Activated CD4-positive, alpha-beta T cell treated with anti-CD3 and anti-CD28 coated beads for 36 hours (primary cell): ENCODE data around the gene MAPK10. TPM values are rescaled to one million over a fixed set of nuclear protein-coding genes. Genes with fewer than 3 reads are reported as not detected.
"Not testable (repeated sequence)": the region's sequence is repeated elsewhere in the genome, so short reads cannot be mapped to it uniquely, and the experiment has no call there.

Source experiments
- ATAC-seq: fragments of 200-7000 bp; cut with Tn5 transposase; one replicate; pipeline ENCODE4 v1.10.0; 2021; ENCODE audit warnings: mild to moderate bottlenecking, moderate library complexity
- CTCF ChIA-PET: fragments of 350-600 bp; sonication (Branson Sonifier 250); formaldehyde crosslinking; loops from one replicate; lab custom pipeline; 2021; ENCODE audit warnings: antibody characterized with exemption; lab: Charles Lee
- POLR2A ChIA-PET: fragments of 350-600 bp; sonication (Branson Sonifier 250); formaldehyde crosslinking; loops from one replicate; lab custom pipeline; 2021; ENCODE audit warnings: antibody characterized with exemption, inconsistent platforms; lab: Charles Lee
- DNase-seq: peaks from one replicate; pipeline ENCODE4 v3.0.0-alpha.2; 2020
- H3K27ac Mint-ChIP-seq: one replicate; pipeline ENCODE4 v1.8.0; 2021; ENCODE audit warnings: mixed read lengths
- H3K27me3 Mint-ChIP-seq: one replicate; pipeline ENCODE4 v1.8.0; 2021; ENCODE audit warnings: mixed read lengths
- H3K36me3 Mint-ChIP-seq: one replicate; pipeline ENCODE4 v1.8.0; 2021; ENCODE audit warnings: low read depth, mixed read lengths
- H3K4me1 Mint-ChIP-seq: one replicate; pipeline ENCODE4 v1.8.0; 2021; ENCODE audit warnings: mixed read lengths
- H3K4me3 Mint-ChIP-seq: one replicate; pipeline ENCODE4 v1.8.0; 2021; ENCODE audit warnings: mild to moderate bottlenecking, moderate library complexity, mixed read lengths
- H3K9me3 Mint-ChIP-seq: one replicate; pipeline ENCODE4 v1.8.0; 2021; ENCODE audit warnings: low read depth, mixed read lengths
- intact Hi-C, 2 experiments: fragments of 100-400 bp; cut with DNase I in 1 of 2; cut with micrococcal nuclease in 1 of 2; formaldehyde crosslinking; loops; one replicate each; pipeline versions ENCODE4 v1.14.2 to v1.15.1; 2022 to 2024; cut with DNase I, micrococcal nuclease
- total RNA-seq, 2 experiments: library from RNA; stranded (reverse); gene quantifications; one replicate each; pipeline ENCODE4 v1.2.3, GENCODE V29; 2021

The MAPK10 gene
- total RNA-seq, 2 experiments from 2014 or later, result 0.19 TPM; not detected in 1

DNA sequence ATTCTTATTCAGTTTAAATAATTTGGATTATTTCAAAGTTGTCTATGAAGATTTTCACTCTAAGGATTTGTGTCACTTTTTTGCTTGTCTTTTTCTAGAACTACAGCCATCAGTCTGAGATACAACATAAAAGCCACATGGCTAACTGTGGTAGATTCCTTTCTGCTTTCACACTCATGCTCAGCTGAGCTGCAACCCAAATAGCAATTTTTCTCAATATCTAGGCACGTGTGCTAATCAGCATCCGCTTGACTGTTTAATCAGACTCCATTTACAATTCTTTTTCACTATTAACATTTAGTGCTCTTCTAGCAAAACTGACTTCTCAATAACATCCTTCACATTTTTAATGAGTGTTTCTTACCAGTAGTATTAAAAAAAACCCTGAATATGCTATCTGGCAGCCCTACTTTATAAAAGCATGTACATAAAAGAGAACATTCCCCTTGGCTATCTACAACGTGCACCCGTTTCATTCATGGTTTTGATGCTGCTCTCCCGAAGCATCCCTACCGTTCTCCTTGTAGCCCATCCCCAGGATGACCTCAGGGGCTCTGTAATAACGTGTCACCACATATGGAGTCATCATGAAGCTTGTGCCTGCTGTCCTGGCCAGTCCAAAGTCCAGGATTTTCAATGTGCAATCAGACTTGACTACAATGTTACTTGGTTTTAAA lies 259.2 kb downstream of the MAPK10 start:
- intact Hi-C loops, result no loop called here
- Mint-ChIP-seq H3K4me3 (no peak overlapping the region), H3K36me3 (no peaks in the 10 kb centered on the region), H3K9me3 (no peaks in the 10 kb centered on the region), H3K27ac (no peak overlapping the region), H3K4me1 (no peaks in the 10 kb centered on the region), H3K27me3 (no peaks in the 10 kb centered on the region)
- ChIA-PET CTCF (no interaction called here), POLR2A (no interaction called here)
- ATAC-seq (no peak), DNase-seq (no peak)

DNA sequence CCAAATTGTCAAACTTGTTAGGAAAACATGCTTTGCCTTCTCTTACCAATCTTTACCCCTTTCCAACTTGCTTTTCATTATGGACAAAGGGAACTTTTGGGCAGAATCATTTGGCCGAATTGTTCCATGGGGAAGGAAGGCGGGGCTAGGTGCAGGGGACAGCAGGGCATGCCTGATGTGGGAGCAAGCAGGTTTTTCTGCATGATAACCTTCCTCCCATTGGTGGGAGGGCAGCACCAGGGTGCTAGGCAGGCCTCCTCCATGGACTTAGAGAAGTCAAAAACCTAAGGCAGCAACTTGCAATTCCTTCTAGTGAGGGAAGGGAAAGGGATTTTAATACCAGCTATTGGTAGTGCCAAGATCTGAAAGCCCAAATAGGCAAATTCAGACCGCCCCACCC lies 260.5 kb downstream of the MAPK10 start:
- ATAC-seq (no peak), DNase-seq (no peak)
- no peaks in the 10 kb centered on the region for H3K36me3 Mint-ChIP-seq
- H3K27me3 Mint-ChIP-seq, result no peaks in the 10 kb centered on the region
- intact Hi-C loops, result no loop called here
- ChIA-PET CTCF (no interaction called here), POLR2A (no interaction called here)
- H3K9me3 Mint-ChIP-seq, result no peaks in the 10 kb centered on the region
- no peak overlapping the region for H3K27ac Mint-ChIP-seq
- no peaks in the 10 kb centered on the region for H3K4me1 Mint-ChIP-seq
- no peak overlapping the region for H3K4me3 Mint-ChIP-seq

GRCh38 chr4:86098691-86099090 lies 261.2 kb downstream of the MAPK10 start:
- Mint-ChIP-seq H3K4me1 (no peaks in the 10 kb centered on the region), H3K9me3 (no peaks in the 10 kb centered on the region), H3K27ac (no peak overlapping the region), H3K36me3 (no peaks in the 10 kb centered on the region), H3K4me3 (no peak overlapping the region), H3K27me3 (no peaks in the 10 kb centered on the region)
- no peak for ATAC-seq
- DNase-seq, result no peak
- CTCF ChIA-PET, result no interaction called here
- intact Hi-C loops, result no loop called here
- POLR2A ChIA-PET, result no interaction called here

- no peak for ATAC-seq
- POLR2A ChIA-PET, result no interaction called here
- H3K9me3 Mint-ChIP-seq, result no peaks in the 10 kb centered on the region
These were observed 263.5 kb downstream of the MAPK10 start for GRCh38 chr4:86096373-86096772.

GRCh38 chr4:86092684-86093083 lies 267.2 kb downstream of the MAPK10 start:
- no peak for ATAC-seq
- no peaks in the 10 kb centered on the region for H3K36me3 Mint-ChIP-seq

More at GRCh38 chr4:86096373-86096772, 263.5 kb downstream of the MAPK10 start:
- Mint-ChIP-seq H3K4me3 (no peak overlapping the region), H3K4me1 (no peaks in the 10 kb centered on the region), H3K27ac (no peak overlapping the region), H3K27me3 (no peaks in the 10 kb centered on the region), H3K36me3 (no peaks in the 10 kb centered on the region)
- intact Hi-C loops, result no loop called here
- DNase-seq, result no peak
- CTCF ChIA-PET, result no interaction called here

DNA sequence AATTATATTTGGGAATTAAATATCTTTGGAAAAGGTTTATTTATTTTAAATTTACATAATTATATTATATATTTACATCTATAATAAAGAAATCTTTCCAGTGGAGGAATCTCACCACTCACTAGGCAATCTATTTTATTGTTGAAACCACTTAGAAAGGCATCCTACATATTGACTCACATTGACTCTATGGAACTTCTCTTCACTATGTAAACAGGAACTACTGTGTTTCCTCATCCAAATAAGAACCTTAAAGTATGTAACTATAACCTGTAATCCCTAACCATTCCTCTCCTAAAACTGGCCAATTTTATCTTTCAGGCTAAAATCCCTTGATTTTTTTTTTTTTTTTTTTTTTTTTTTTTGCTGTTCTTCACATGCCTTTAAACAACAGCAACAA lies 268.7 kb downstream of the MAPK10 start:
- POLR2A ChIA-PET, result no interaction called here
- ATAC-seq, result no peak
- CTCF ChIA-PET, result no interaction called here
- no peaks in the 10 kb centered on the region for H3K9me3 Mint-ChIP-seq
- H3K27ac Mint-ChIP-seq, result no peak overlapping the region
- intact Hi-C loops, result no loop called here
- H3K27me3 Mint-ChIP-seq, result no peaks in the 10 kb centered on the region
- H3K4me1 Mint-ChIP-seq, result no peaks in the 10 kb centered on the region
- H3K4me3 Mint-ChIP-seq, result no peak overlapping the region
- no peaks in the 10 kb centered on the region for H3K36me3 Mint-ChIP-seq
- no peak for DNase-seq

More at GRCh38 chr4:86092684-86093083, 267.2 kb downstream of the MAPK10 start:
- H3K4me1 Mint-ChIP-seq, result no peaks in the 10 kb centered on the region
- no peak overlapping the region for H3K4me3 Mint-ChIP-seq
- DNase-seq, result no peak
- no peaks in the 10 kb centered on the region for H3K9me3 Mint-ChIP-seq
- H3K27ac Mint-ChIP-seq, result no peak overlapping the region
- CTCF ChIA-PET, result no interaction called here
- intact Hi-C loops, result no loop called here
- POLR2A ChIA-PET, result no interaction called here
- H3K27me3 Mint-ChIP-seq, result no peaks in the 10 kb centered on the region

DNA sequence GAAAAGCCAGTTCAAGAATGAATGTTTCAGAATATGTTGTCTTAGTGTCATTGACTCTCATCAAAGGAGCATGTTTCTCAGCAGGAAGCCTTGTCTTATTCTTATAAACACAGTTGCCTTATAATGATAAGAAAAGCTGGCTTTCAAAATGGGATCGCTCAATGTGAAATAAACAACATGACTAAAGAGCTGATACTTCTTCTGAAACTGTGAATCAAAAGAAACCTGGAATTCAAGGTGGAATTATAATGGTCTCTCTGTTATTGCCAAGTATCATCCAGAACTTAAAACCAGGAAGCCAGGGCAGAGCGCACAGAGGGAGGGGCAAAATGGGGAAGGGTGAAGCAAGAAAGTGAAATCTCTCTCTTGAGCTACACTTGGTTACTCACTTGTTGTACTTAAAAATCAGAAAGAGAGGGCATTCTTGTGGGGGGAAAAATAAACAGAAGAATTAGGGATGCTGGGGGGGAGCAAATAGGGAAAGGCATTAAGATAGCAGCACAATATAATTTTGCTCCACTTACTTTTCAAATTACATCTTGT lies 270.0 kb downstream of the MAPK10 start:
- Mint-ChIP-seq H3K36me3 (no peaks in the 10 kb centered on the region), H3K27ac (no peak overlapping the region), H3K4me3 (no peak overlapping the region), H3K4me1 (no peaks in the 10 kb centered on the region), H3K9me3 (no peaks in the 10 kb centered on the region), H3K27me3 (no peaks in the 10 kb centered on the region)
- DNase-seq, result no peak
- CTCF ChIA-PET, result no interaction called here
- intact Hi-C loops, result no loop called here
- ATAC-seq, result no peak
- POLR2A ChIA-PET, result no interaction called here

- intact Hi-C loops, result no loop called here
- H3K27me3 Mint-ChIP-seq, result no peaks in the 10 kb centered on the region
- H3K36me3 Mint-ChIP-seq, result no peaks in the 10 kb centered on the region
- no peak for ATAC-seq
- DNase-seq, result no peak
- H3K9me3 Mint-ChIP-seq, result no peaks in the 10 kb centered on the region
- no peak overlapping the region for H3K27ac Mint-ChIP-seq
- no peak overlapping the region for H3K4me3 Mint-ChIP-seq
- ChIA-PET CTCF (no interaction called here), POLR2A (no interaction called here)
- no peaks in the 10 kb centered on the region for H3K4me1 Mint-ChIP-seq
These were observed 270.8 kb downstream of the MAPK10 start for GRCh38 chr4:86089053-86089452.

GRCh38 chr4:86075796-86076195 lies 284.1 kb downstream of the MAPK10 start:
- H3K9me3 Mint-ChIP-seq, ATAC-seq, DNase-seq, H3K4me3 Mint-ChIP-seq, H3K27ac Mint-ChIP-seq, H3K4me1 Mint-ChIP-seq, CTCF ChIA-PET, intact Hi-C loops, POLR2A ChIA-PET, H3K27me3 Mint-ChIP-seq, H3K36me3 Mint-ChIP-seq: not testable (repeated sequence)

- Mint-ChIP-seq H3K36me3 (no peaks in the 10 kb centered on the region), H3K4me3 (no peak overlapping the region), H3K27ac (no peak overlapping the region), H3K4me1 (no peaks in the 10 kb centered on the region), H3K27me3 (no peaks in the 10 kb centered on the region), H3K9me3 (no peaks in the 10 kb centered on the region)
- POLR2A ChIA-PET, result interaction anchor here (0.7 kb wide), 1 partner anchor 484 kb away, joined by 3 read pairs; no protein-coding TSS in a partner anchor
- no peak for ATAC-seq
- intact Hi-C loops, result no loop called here
- no peak for DNase-seq
- CTCF ChIA-PET, result no interaction called here
These were observed 299.5 kb downstream of the MAPK10 start for GRCh38 chr4:86060341-86060740.

GRCh38 chr4:86058621-86059020 lies 301.2 kb downstream of the MAPK10 start:
- no peak overlapping the region for H3K4me3 Mint-ChIP-seq
- intact Hi-C loops, result no loop called here
- DNase-seq (no peak), ATAC-seq (no peak)
- ChIA-PET CTCF (interaction anchor here (0.6 kb wide), 1 partner anchor 786 kb away, joined by 3 read pairs; no protein-coding TSS in a partner anchor), POLR2A (no interaction called here)
- H3K27me3 Mint-ChIP-seq, result no peaks in the 10 kb centered on the region
- no peaks in the 10 kb centered on the region for H3K4me1 Mint-ChIP-seq
- no peak overlapping the region for H3K27ac Mint-ChIP-seq
- H3K9me3 Mint-ChIP-seq, result no peaks in the 10 kb centered on the region
- no peaks in the 10 kb centered on the region for H3K36me3 Mint-ChIP-seq

- Mint-ChIP-seq H3K27me3 (no peaks in the 10 kb centered on the region), H3K36me3 (no peaks in the 10 kb centered on the region), H3K4me1 (no peaks in the 10 kb centered on the region), H3K9me3 (no peaks in the 10 kb centered on the region), H3K27ac (no peak overlapping the region), H3K4me3 (no peak overlapping the region)
- POLR2A ChIA-PET, result no interaction called here
- no peak for ATAC-seq
- CTCF ChIA-PET, result no interaction called here
- intact Hi-C loops, result no loop called here
- no peak for DNase-seq
These were observed 304.0 kb downstream of the MAPK10 start for GRCh38 chr4:86055898-86056297.
